BE2C (cell line): ENCODE measurements around the gene FDPS.
A peak's percentile ranks its signal among the peaks of the same experiment; 100 is the strongest.

Source experiments
- DNase-seq: peaks from one replicate; pipeline ENCODE4 v3.0.0-alpha.2; 2020
- H3K27me3 ChIP-seq: fragments of 250-450 bp; sonication (Bioruptor Pico); 2 replicates; pipeline ENCODE4 v1.5.1; 2020; ENCODE audit warnings: mild to moderate bottlenecking
- H3K36me3 ChIP-seq: fragments of 250-450 bp; sonication (Bioruptor Pico); 2 replicates; pipeline ENCODE4 v1.5.1; 2020; ENCODE audit warnings: mild to moderate bottlenecking
- H3K4me1 ChIP-seq: fragments of 250-450 bp; sonication (Bioruptor Pico); 2 replicates; pipeline ENCODE4 v1.5.1; 2020
- H3K4me3 ChIP-seq: 2 replicates; pipeline ENCODE4 v1.5.1; 2011; ENCODE audit warnings: low read depth, low read length
- H3K9me3 ChIP-seq: fragments of 250-450 bp; sonication (Bioruptor Pico); 2 replicates; pipeline ENCODE4 v1.5.1; 2020
- TF ChIP-seq, protein P1 (sequence below): IDR thresholded peaks from 2 replicates; pipeline ENCODE4 v1.5.1; 2012; ENCODE audit warnings: mild to moderate bottlenecking, low read depth, low read length

Gene FDPS

DNA sequence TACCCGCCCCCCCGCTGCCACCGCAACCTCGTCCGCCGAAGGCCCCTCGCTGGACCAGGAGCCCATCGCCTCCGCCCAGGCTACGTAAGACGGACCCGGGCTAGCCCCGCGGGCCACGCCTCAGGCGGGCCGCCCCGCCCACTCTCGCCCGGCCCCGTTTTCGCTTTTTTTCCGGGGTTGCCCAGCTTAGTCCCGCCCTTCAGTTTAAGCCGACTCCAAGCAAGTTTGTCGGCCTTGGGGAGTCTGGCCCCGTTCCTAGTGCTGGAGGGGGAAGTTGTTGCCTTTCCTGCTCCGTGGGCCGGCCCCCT lies 15.0 kb downstream of the FDPS start:
- Histone ChIP-seq H3K9me3 (no peaks in the 10 kb centered on the region), H3K36me3 (peaks cover 4% of the 10 kb centered on the region), H3K27me3 (no peaks in the 10 kb centered on the region), H3K4me3 (peak overlapping the region; percentile 87), H3K4me1 (peaks cover 7% of the 10 kb centered on the region)
- TF ChIP-seq, protein P1, sequence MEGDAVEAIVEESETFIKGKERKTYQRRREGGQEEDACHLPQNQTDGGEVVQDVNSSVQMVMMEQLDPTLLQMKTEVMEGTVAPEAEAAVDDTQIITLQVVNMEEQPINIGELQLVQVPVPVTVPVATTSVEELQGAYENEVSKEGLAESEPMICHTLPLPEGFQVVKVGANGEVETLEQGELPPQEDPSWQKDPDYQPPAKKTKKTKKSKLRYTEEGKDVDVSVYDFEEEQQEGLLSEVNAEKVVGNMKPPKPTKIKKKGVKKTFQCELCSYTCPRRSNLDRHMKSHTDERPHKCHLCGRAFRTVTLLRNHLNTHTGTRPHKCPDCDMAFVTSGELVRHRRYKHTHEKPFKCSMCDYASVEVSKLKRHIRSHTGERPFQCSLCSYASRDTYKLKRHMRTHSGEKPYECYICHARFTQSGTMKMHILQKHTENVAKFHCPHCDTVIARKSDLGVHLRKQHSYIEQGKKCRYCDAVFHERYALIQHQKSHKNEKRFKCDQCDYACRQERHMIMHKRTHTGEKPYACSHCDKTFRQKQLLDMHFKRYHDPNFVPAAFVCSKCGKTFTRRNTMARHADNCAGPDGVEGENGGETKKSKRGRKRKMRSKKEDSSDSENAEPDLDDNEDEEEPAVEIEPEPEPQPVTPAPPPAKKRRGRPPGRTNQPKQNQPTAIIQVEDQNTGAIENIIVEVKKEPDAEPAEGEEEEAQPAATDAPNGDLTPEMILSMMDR: no peak
- DNase-seq: peak; percentile 81

GRCh38 chr1:155324037-155324716 lies 15.5 kb downstream of the FDPS start:
- H3K9me3 ChIP-seq: no peaks in the 10 kb centered on the region
- H3K36me3 ChIP-seq: peaks cover 4% of the 10 kb centered on the region
- H3K27me3 ChIP-seq: no peaks in the 10 kb centered on the region
- peak; percentile 97 for DNase-seq
- H3K4me1 ChIP-seq: peaks cover 7% of the 10 kb centered on the region
- peak overlapping the region; percentile 87 for H3K4me3 ChIP-seq
- TF ChIP-seq, protein P1: no peak

DNA sequence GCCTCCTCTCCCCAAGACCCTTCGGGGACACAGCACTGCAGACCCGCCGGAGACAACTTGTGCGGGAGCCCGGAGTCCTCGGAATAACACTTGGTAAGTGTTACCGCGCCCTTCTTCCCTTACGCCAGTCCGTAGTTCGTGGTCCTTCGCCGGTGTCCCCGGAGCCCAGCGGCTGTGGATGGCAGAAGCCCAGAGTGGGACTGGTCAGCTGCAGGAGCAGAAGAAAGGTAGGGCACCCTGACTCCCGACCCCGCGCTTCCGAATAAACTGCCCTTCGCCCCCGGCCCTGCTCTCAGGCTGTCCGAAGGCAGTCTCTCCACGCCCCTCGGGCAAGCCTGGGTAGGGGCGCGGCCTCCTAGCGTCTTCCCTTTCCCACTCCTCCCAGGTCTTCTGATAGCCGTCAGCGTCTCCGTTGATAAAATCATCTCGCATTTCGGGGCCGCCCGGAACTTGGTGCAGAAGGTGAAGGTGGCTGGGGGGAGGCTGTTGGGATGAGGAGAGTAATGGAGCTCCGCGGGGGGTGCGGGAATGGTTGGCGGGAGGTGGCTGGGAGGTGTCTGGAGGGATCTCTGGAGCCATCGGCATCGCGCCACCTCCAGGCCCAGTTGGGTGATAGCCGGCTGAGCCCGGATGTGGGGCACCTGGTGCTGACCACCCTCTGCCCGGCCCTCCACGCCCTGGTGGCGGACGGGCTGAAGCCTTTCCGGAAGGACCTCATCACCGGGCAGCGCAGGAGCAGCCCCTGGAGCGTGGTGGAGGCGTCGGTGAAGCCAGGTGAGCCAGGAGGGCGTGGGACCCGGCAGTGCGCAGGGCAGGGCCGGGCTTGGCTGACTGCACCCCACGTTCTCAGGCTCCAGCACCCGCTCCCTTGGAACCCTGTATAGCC lies 16.3 kb downstream of the FDPS start:
- H3K27me3 ChIP-seq: no peaks in the 10 kb centered on the region
- peak; percentile 64 for DNase-seq
- H3K4me1 ChIP-seq: peaks cover 7% of the 10 kb centered on the region
- peaks cover 4% of the 10 kb centered on the region for H3K36me3 ChIP-seq
- no peaks in the 10 kb centered on the region for H3K9me3 ChIP-seq
- TF ChIP-seq, protein P1: peak; percentile 49
- H3K4me3 ChIP-seq: peak overlapping the region; percentile 87

DNA sequence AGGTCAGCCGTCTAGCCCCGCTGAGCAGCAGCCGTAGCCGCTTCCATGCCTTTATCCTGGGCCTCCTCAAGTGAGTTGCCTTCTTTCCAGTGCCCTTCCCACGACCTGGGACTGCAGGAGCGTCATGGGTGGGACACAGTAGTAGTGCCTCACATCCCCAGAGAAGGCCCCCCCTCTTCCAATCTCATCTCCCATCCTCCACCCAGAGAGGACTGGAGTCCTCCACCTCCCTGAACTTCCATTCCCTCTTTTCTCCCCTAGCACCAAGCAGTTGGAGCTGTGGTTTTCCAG lies 16.9 kb downstream of the FDPS start:
- TF ChIP-seq, protein P1: no peak
- Histone ChIP-seq H3K36me3 (peaks cover 5% of the 10 kb centered on the region), H3K4me3 (peak overlapping the region; percentile 87; the same call in 1 of the 2 replicates), H3K27me3 (no peaks in the 10 kb centered on the region), H3K4me1 (peaks cover 7% of the 10 kb centered on the region), H3K9me3 (no peaks in the 10 kb centered on the region)
- no peak for DNase-seq

GRCh38 chr1:155326020-155326526 lies 17.4 kb downstream of the FDPS start:
- Histone ChIP-seq H3K4me3 (no peak overlapping the region), H3K4me1 (peaks cover 7% of the 10 kb centered on the region), H3K27me3 (no peaks in the 10 kb centered on the region), H3K36me3 (peaks cover 10% of the 10 kb centered on the region), H3K9me3 (no peaks in the 10 kb centered on the region)
- DNase-seq: no peak
- TF ChIP-seq, protein P1: no peak

DNA sequence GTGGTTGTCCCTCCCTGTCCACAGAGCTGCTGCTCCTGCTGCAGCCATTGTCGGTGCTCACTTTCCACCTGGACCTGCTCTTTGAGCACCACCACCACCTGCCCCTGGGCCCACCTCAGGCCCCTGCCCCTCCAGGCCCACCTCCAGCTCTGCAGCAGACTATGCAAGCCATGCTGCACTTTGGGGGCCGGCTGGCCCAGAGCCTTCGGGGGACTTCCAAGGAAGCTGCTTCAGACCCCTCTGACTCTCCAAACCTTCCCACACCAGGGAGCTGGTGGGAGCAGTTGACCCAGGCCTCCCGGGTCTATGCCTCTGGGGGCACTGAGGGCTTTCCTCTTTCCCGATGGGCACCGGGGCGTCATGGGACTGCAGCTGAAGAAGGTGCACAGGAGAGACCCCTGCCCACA lies 18.0 kb downstream of the FDPS start:
- peaks cover 14% of the 10 kb centered on the region for H3K36me3 ChIP-seq
- TF ChIP-seq, protein P1: no peak
- peaks cover 3% of the 10 kb centered on the region for H3K4me1 ChIP-seq
- no peak overlapping the region for H3K4me3 ChIP-seq
- H3K9me3 ChIP-seq: no peaks in the 10 kb centered on the region
- no peak for DNase-seq
- no peaks in the 10 kb centered on the region for H3K27me3 ChIP-seq
